Keratinocyte (primary cell): ENCODE data around the gene PYCR2.

Experiments
- EZH2 ChIP-seq: IDR thresholded peaks from one replicate; pipeline ENCODE4 v1.6.1; 2012; ENCODE audit warnings: inconsistent platforms, mild to moderate bottlenecking, low read length, moderate library complexity
- TF ChIP-seq, protein P1 (sequence below), 3 experiments: IDR thresholded peaks in 1 of 3; conservative IDR thresholded peaks in 1 of 3; optimal IDR thresholded peaks in 1 of 3; 2 replicates in 2 of 3; 3 replicates in 1 of 3; pipeline versions ENCODE3 to v1.5.1; 2011; ENCODE audit warnings: low read length in 3 of 3, mild to moderate bottlenecking in 3 of 3, moderate library complexity in 2 of 3, control low read depth in 1 of 3, inconsistent platforms in 1 of 3; ENCODE audit not compliant: insufficient read depth in 2 of 3; ENCODE audit errors: extremely low read depth in 1 of 3

- TF ChIP-seq, protein P1, sequence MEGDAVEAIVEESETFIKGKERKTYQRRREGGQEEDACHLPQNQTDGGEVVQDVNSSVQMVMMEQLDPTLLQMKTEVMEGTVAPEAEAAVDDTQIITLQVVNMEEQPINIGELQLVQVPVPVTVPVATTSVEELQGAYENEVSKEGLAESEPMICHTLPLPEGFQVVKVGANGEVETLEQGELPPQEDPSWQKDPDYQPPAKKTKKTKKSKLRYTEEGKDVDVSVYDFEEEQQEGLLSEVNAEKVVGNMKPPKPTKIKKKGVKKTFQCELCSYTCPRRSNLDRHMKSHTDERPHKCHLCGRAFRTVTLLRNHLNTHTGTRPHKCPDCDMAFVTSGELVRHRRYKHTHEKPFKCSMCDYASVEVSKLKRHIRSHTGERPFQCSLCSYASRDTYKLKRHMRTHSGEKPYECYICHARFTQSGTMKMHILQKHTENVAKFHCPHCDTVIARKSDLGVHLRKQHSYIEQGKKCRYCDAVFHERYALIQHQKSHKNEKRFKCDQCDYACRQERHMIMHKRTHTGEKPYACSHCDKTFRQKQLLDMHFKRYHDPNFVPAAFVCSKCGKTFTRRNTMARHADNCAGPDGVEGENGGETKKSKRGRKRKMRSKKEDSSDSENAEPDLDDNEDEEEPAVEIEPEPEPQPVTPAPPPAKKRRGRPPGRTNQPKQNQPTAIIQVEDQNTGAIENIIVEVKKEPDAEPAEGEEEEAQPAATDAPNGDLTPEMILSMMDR (optimal IDR thresholded peaks at IDR 0.05 in 1 of 3, IDR thresholded peaks at IDR 0.05 in 1 of 3, conservative IDR thresholded peaks at IDR 0.05 in 1 of 3; ENCODE audit: extremely low read depth in 1 of 3, insufficient read depth in 2 of 3, low read length in 3 of 3), result no peak
- TF ChIP-seq EZH2, result no peak
These were observed 18.5 kb upstream of the PYCR2 start for GRCh38 chr1:225942574-225942973.
